ENCODE data around the gene EML3.
"Not testable (repeated sequence)": the region's sequence is repeated elsewhere in the genome, so short reads cannot be mapped to it uniquely, and the experiment has no call there.

EML3 gene

DNA sequence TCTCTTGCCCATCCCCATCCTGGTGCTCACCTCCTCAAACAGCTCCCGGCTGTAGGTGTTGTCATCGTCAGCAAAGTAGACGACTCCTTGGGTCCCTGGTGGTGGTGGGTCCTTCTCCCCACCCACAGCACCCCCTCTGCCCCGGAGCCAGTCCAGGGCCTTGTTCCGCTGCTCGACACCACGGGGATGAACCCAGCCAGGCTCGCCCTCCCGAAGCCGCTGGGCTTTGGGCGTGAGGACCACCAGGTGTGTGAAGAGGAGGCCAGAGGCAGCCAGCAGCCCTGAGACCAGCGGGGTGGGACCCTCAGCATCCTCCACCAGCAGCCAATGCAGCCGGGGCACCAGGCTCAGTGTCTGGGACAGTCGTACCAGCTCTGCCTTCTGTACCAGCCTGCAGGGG, 4.4 kb upstream of the EML3 start:
- not testable (repeated sequence) for H3K4me1 ChIP-seq (ENCODE audit: control insufficient read depth, insufficient read depth, low read length); H3K36me3 ChIP-seq (ENCODE audit: control insufficient read depth, insufficient read depth, low read length); H3K9me3 ChIP-seq (ENCODE audit: control insufficient read depth, low read length); H3K27ac ChIP-seq (ENCODE audit: insufficient read depth, low read depth, low read length, poor library complexity, severe bottlenecking); H3K27me3 ChIP-seq (ENCODE audit: control insufficient read depth, insufficient read depth, low read length, poor library complexity, severe bottlenecking); H3K4me3 ChIP-seq (ENCODE audit: insufficient read depth, low read depth, low read length)
- 95 to 98% methylated on average over 14 of the region's 14 CpGs for WGBS, 2 experiments

DNA sequence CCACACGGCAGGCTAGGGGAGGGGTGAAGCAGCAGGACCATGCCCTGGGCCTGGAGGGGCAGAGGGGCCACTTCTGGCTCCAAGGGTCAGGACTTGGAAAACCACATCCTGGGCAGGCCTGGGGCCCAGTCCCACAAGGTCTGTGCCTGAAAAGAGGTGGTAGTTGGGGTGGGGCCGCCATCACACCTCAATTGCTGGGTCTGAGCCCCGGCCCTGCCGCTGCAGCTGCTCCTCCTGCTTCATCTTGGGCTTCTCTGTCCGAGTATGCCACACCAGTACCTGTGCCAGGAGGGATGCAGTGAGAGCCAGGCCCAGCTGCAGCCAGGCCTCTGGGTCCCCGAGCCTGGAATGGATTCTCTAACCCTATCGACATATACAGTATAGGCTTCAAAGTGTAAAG, 2.9 kb upstream of the EML3 start:
- H3K9me3 ChIP-seq (ENCODE audit: control insufficient read depth, low read length): no peaks in the 10 kb centered on the region
- no peak overlapping the region for H3K4me3 ChIP-seq (ENCODE audit: insufficient read depth, low read depth, low read length)
- 92 to 97% methylated on average over 7 of the region's 7 CpGs for WGBS, 2 experiments
- H3K36me3 ChIP-seq (ENCODE audit: control insufficient read depth, insufficient read depth, low read length): no peaks in the 10 kb centered on the region
- H3K27me3 ChIP-seq (ENCODE audit: control insufficient read depth, insufficient read depth, low read length, poor library complexity, severe bottlenecking): peaks cover 6% of the 10 kb centered on the region
- peaks cover 14% of the 10 kb centered on the region for H3K4me1 ChIP-seq (ENCODE audit: control insufficient read depth, insufficient read depth, low read length)
- H3K27ac ChIP-seq (ENCODE audit: insufficient read depth, low read depth, low read length, poor library complexity, severe bottlenecking): no peak overlapping the region

- 84 to 86% methylated on average over 8 of the region's 8 CpGs for WGBS, 2 experiments
- H3K27ac ChIP-seq (ENCODE audit: insufficient read depth, low read depth, low read length, poor library complexity, severe bottlenecking): no peak overlapping the region
Measured at GRCh38 chr11:62614275-62614674, 1.7 kb upstream of the EML3 start.

GRCh38 chr11:62613291-62613778, 760 bp upstream of the EML3 start:
- Histone ChIP-seq H3K9me3 (ENCODE audit: control insufficient read depth, low read length) (no peaks in the 10 kb centered on the region), H3K27me3 (ENCODE audit: control insufficient read depth, insufficient read depth, low read length, poor library complexity, severe bottlenecking) (peaks cover 6% of the 10 kb centered on the region), H3K36me3 (ENCODE audit: control insufficient read depth, insufficient read depth, low read length) (no peaks in the 10 kb centered on the region), H3K27ac (ENCODE audit: insufficient read depth, low read depth, low read length, poor library complexity, severe bottlenecking) (peak overlapping the region; percentile 3), H3K4me1 (ENCODE audit: control insufficient read depth, insufficient read depth, low read length) (peaks cover 11% of the 10 kb centered on the region), H3K4me3 (ENCODE audit: insufficient read depth, low read depth, low read length) (no peak overlapping the region)
- 88% methylated on average over 15 of the region's 15 CpGs for WGBS, 2 experiments

More at GRCh38 chr11:62614275-62614674, 1.7 kb upstream of the EML3 start:
- peaks cover 11% of the 10 kb centered on the region for H3K4me1 ChIP-seq (ENCODE audit: control insufficient read depth, insufficient read depth, low read length)
- H3K9me3 ChIP-seq (ENCODE audit: control insufficient read depth, low read length): no peaks in the 10 kb centered on the region
- peaks cover 6% of the 10 kb centered on the region for H3K27me3 ChIP-seq (ENCODE audit: control insufficient read depth, insufficient read depth, low read length, poor library complexity, severe bottlenecking)
- no peaks in the 10 kb centered on the region for H3K36me3 ChIP-seq (ENCODE audit: control insufficient read depth, insufficient read depth, low read length)
- H3K4me3 ChIP-seq (ENCODE audit: insufficient read depth, low read depth, low read length): no peak overlapping the region

- 7 to 8% methylated on average over 34 of the region's 34 CpGs for WGBS, 2 experiments
- H3K4me3 ChIP-seq (ENCODE audit: insufficient read depth, low read depth, low read length): peak overlapping the region; percentile 63
- H3K27ac ChIP-seq (ENCODE audit: insufficient read depth, low read depth, low read length, poor library complexity, severe bottlenecking): no peak overlapping the region
Measured at GRCh38 chr11:62611705-62612365, 740 bp downstream of the EML3 start.

GRCh38 chr11:62610814-62611704, 1.5 kb downstream of the EML3 start:
- Histone ChIP-seq H3K27ac (ENCODE audit: insufficient read depth, low read depth, low read length, poor library complexity, severe bottlenecking) (no peak overlapping the region), H3K27me3 (ENCODE audit: control insufficient read depth, insufficient read depth, low read length, poor library complexity, severe bottlenecking) (peaks cover 6% of the 10 kb centered on the region), H3K36me3 (ENCODE audit: control insufficient read depth, insufficient read depth, low read length) (no peaks in the 10 kb centered on the region), H3K9me3 (ENCODE audit: control insufficient read depth, low read length) (no peaks in the 10 kb centered on the region), H3K4me3 (ENCODE audit: insufficient read depth, low read depth, low read length) (peak overlapping the region; percentile 63), H3K4me1 (ENCODE audit: control insufficient read depth, insufficient read depth, low read length) (peaks cover 11% of the 10 kb centered on the region)
- 78 to 82% methylated on average over 24 to 28 of the region's 28 CpGs for WGBS, 2 experiments

More at GRCh38 chr11:62611705-62612365, 740 bp downstream of the EML3 start:
- H3K36me3 ChIP-seq (ENCODE audit: control insufficient read depth, insufficient read depth, low read length): no peaks in the 10 kb centered on the region
- H3K9me3 ChIP-seq (ENCODE audit: control insufficient read depth, low read length): no peaks in the 10 kb centered on the region
- H3K27me3 ChIP-seq (ENCODE audit: control insufficient read depth, insufficient read depth, low read length, poor library complexity, severe bottlenecking): peaks cover 6% of the 10 kb centered on the region
- peaks cover 11% of the 10 kb centered on the region for H3K4me1 ChIP-seq (ENCODE audit: control insufficient read depth, insufficient read depth, low read length)

DNA sequence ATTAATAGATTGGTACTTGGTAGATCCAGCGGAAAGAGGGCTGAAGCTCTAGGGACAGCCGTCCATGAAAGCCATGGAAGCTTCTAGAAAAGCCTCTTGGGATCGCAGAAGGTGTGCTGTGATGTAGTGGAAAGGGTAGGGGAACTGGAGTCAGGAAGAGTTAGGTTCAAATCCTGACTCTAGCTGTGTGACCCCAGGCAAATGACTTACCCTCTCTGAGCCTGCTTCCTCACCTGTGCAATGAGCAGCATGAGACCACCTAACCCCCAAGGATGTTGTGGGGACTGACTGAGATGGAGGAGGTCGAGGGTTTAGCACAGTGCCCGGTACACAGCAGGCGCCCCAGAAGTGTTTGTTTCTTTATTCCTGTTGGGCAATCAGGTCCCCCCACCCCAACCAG, 2.2 kb downstream of the EML3 start:
- Histone ChIP-seq H3K4me3 (ENCODE audit: insufficient read depth, low read depth, low read length) (no peak overlapping the region), H3K27me3 (ENCODE audit: control insufficient read depth, insufficient read depth, low read length, poor library complexity, severe bottlenecking) (peaks cover 6% of the 10 kb centered on the region), H3K9me3 (ENCODE audit: control insufficient read depth, low read length) (no peaks in the 10 kb centered on the region), H3K27ac (ENCODE audit: insufficient read depth, low read depth, low read length, poor library complexity, severe bottlenecking) (no peak overlapping the region), H3K4me1 (ENCODE audit: control insufficient read depth, insufficient read depth, low read length) (peaks cover 12% of the 10 kb centered on the region), H3K36me3 (ENCODE audit: control insufficient read depth, insufficient read depth, low read length) (no peaks in the 10 kb centered on the region)
- WGBS, 2 experiments: 92 to 94% methylated on average over 6 of the region's 6 CpGs

DNA sequence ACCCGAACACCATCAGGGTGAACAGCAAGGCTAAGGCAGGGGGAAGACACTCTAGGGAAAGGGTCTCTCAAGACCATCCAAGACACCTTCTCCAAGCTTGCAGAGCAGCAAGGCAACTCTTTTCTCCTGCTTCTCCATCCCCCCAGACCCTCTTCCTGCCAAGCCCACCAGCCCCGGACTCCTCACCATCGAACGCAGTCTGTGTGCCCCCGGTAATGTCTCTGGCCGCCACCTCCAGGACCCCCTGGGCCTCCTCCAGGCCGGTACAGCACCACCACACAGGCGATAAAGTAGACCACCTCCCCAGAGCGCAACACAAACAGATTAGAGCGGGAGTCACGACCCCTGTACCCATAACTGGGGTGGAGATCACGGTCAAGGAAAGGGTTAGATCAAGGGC, 3.8 kb downstream of the EML3 start:
- Histone ChIP-seq H3K4me3 (ENCODE audit: insufficient read depth, low read depth, low read length) (no peak overlapping the region), H3K27me3 (ENCODE audit: control insufficient read depth, insufficient read depth, low read length, poor library complexity, severe bottlenecking) (peaks cover 9% of the 10 kb centered on the region), H3K36me3 (ENCODE audit: control insufficient read depth, insufficient read depth, low read length) (no peaks in the 10 kb centered on the region), H3K9me3 (ENCODE audit: control insufficient read depth, low read length) (no peaks in the 10 kb centered on the region), H3K4me1 (ENCODE audit: control insufficient read depth, insufficient read depth, low read length) (peaks cover 26% of the 10 kb centered on the region), H3K27ac (ENCODE audit: insufficient read depth, low read depth, low read length, poor library complexity, severe bottlenecking) (no peak overlapping the region)
- 92 to 93% methylated on average over 12 of the region's 12 CpGs for WGBS, 2 experiments

DNA sequence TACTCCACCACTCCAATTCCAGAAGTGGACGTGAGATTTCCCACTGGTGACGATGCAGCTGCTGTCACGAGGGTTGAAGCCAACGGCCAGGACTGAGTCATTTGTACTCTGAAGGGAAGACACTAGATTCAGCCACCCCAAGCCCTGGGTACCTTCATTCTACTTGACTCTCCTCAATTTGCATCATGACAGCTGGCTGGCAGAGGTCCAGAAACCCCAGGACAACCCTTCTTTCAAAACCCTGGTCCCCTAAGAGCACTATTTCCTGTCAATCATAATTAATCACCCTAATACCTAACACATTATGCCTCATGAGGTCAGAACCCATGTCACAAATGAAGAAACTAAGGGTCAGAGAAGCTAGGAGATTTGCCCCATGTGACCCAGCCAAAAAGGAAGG, 4.9 kb downstream of the EML3 start:
- peaks cover 26% of the 10 kb centered on the region for H3K4me1 ChIP-seq (ENCODE audit: control insufficient read depth, insufficient read depth, low read length)
- H3K27ac ChIP-seq (ENCODE audit: insufficient read depth, low read depth, low read length, poor library complexity, severe bottlenecking): no peak overlapping the region
- peaks cover 20% of the 10 kb centered on the region for H3K27me3 ChIP-seq (ENCODE audit: control insufficient read depth, insufficient read depth, low read length, poor library complexity, severe bottlenecking)
- H3K4me3 ChIP-seq (ENCODE audit: insufficient read depth, low read depth, low read length): no peak overlapping the region
- no peaks in the 10 kb centered on the region for H3K9me3 ChIP-seq (ENCODE audit: control insufficient read depth, low read length)
- H3K36me3 ChIP-seq (ENCODE audit: control insufficient read depth, insufficient read depth, low read length): no peaks in the 10 kb centered on the region
- WGBS, 2 experiments: 88% methylated on average over 4 of the region's 4 CpGs

- WGBS, 2 experiments: 91 to 94% methylated on average over 15 of the region's 15 CpGs
- H3K4me3 ChIP-seq (ENCODE audit: insufficient read depth, low read depth, low read length): no peak overlapping the region
- H3K4me1 ChIP-seq (ENCODE audit: control insufficient read depth, insufficient read depth, low read length): peaks cover 16% of the 10 kb centered on the region
- no peak overlapping the region for H3K27ac ChIP-seq (ENCODE audit: insufficient read depth, low read depth, low read length, poor library complexity, severe bottlenecking)
- H3K9me3 ChIP-seq (ENCODE audit: control insufficient read depth, low read length): no peaks in the 10 kb centered on the region
- H3K27me3 ChIP-seq (ENCODE audit: control insufficient read depth, insufficient read depth, low read length, poor library complexity, severe bottlenecking): peaks cover 18% of the 10 kb centered on the region
- H3K36me3 ChIP-seq (ENCODE audit: control insufficient read depth, insufficient read depth, low read length): no peaks in the 10 kb centered on the region
Measured at GRCh38 chr11:62605902-62606301, 6.7 kb downstream of the EML3 start.
